GM19099 (cell line): Measurements from ENCODE around the gene HYAL1.
A peak's percentile ranks its signal among the peaks of the same experiment; 100 is the strongest.

ENCODE experiments used
- POLR2A ChIP-seq: IDR thresholded peaks from 3 replicates; pipeline ENCODE4 v1.6.1; 2011; ENCODE audit warnings: low read depth; ENCODE audit not compliant: insufficient read length; ENCODE audit errors: extremely low read depth

Gene HYAL1

GRCh38 chr3:50266836-50267235 is 36.5 kb downstream of the HYAL1 start:
- TF ChIP-seq POLR2A: no peak

- TF ChIP-seq POLR2A: no peak
Measured at GRCh38 chr3:50266017-50266416, 37.4 kb downstream of the HYAL1 start.

- TF ChIP-seq POLR2A: no peak
Measured at GRCh38 chr3:50265571-50265970, 37.8 kb downstream of the HYAL1 start.

GRCh38 chr3:50264964-50265485 is 38.3 kb downstream of the HYAL1 start:
- no peak for TF ChIP-seq POLR2A

- no peak for TF ChIP-seq POLR2A
Measured at GRCh38 chr3:50264383-50264963, 38.9 kb downstream of the HYAL1 start.

- TF ChIP-seq POLR2A: no peak
Measured at GRCh38 chr3:50263478-50264382, 39.6 kb downstream of the HYAL1 start.

- no peak for TF ChIP-seq POLR2A
Measured at GRCh38 chr3:50262778-50263177, 40.6 kb downstream of the HYAL1 start.

GRCh38 chr3:50261505-50261904 is 41.9 kb downstream of the HYAL1 start:
- no peak for TF ChIP-seq POLR2A

- TF ChIP-seq POLR2A: no peak
Measured at GRCh38 chr3:50260942-50261441, 42.4 kb downstream of the HYAL1 start.

GRCh38 chr3:50260027-50260941 is 43.1 kb downstream of the HYAL1 start:
- peak; percentile 46 for TF ChIP-seq POLR2A

- TF ChIP-seq POLR2A: no peak
Measured at GRCh38 chr3:50259432-50260026, 43.8 kb downstream of the HYAL1 start.

- TF ChIP-seq POLR2A: no peak
Measured at GRCh38 chr3:50258979-50259378, 44.4 kb downstream of the HYAL1 start.

- no peak for TF ChIP-seq POLR2A
Measured at GRCh38 chr3:50258029-50258680, 45.2 kb downstream of the HYAL1 start.

GRCh38 chr3:50256978-50257890 is 46.1 kb downstream of the HYAL1 start:
- no peak for TF ChIP-seq POLR2A

GRCh38 chr3:50255251-50255615 is 48.1 kb downstream of the HYAL1 start:
- TF ChIP-seq POLR2A: no peak
